Hepatocyte (in vitro differentiated cells): ENCODE measurements around the gene HYAL2. TPM values are rescaled to one million over a fixed set of nuclear protein-coding genes. Genes with fewer than 3 reads are reported as not detected.

Experiments
- DNase-seq: peaks from one replicate; pipeline ENCODE4 v3.0.0-alpha.2; 2016; ENCODE audit warnings: low spot score
- H2AFZ ChIP-seq: fragments of 200-600 bp; sonication (generic); 2 replicates; pipeline ENCODE4 v1.6.0; 2016; ENCODE audit warnings: antibody characterized with exemption, mild to moderate bottlenecking
- H3K27ac ChIP-seq: fragments of 200-600 bp; sonication (generic); 2 replicates; pipeline ENCODE4 v1.5.1; 2016; ENCODE audit warnings: mild to moderate bottlenecking
- H3K27me3 ChIP-seq: fragments of 200-600 bp; sonication (generic); 2 replicates; pipeline ENCODE4 v1.6.1; 2016
- H3K36me3 ChIP-seq: fragments of 200-600 bp; sonication (generic); replicated peaks from 2 replicates; pipeline ENCODE4 v1.5.1; 2016; ENCODE audit warnings: low read depth; ENCODE audit not compliant: insufficient read depth
- H3K4me1 ChIP-seq: fragments of 200-600 bp; sonication (generic); 2 replicates; pipeline ENCODE4 v1.5.1; 2016; ENCODE audit warnings: mild to moderate bottlenecking, moderate library complexity; ENCODE audit not compliant: insufficient read depth
- H3K4me2 ChIP-seq: fragments of 200-600 bp; sonication (generic); 2 replicates; pipeline ENCODE4 v1.6.0; 2016
- H3K4me3 ChIP-seq: fragments of 200-600 bp; sonication (generic); 2 replicates; pipeline ENCODE4 v1.5.1; 2016; ENCODE audit warnings: mild to moderate bottlenecking
- H3K79me2 ChIP-seq: fragments of 200-600 bp; sonication (generic); 2 replicates; pipeline ENCODE4 v1.6.0; 2017; ENCODE audit warnings: mild to moderate bottlenecking
- H3K9me2 ChIP-seq: fragments of 200-600 bp; sonication (generic); replicated peaks from 2 replicates; pipeline ENCODE4 v1.6.0; 2017; ENCODE audit warnings: mild to moderate bottlenecking; ENCODE audit not compliant: insufficient read depth
- H3K9me3 ChIP-seq: fragments of 200-600 bp; sonication (generic); 2 replicates; pipeline ENCODE4 v1.5.1; 2016; ENCODE audit warnings: low read depth, mild to moderate bottlenecking
- H4K20me1 ChIP-seq: fragments of 200-600 bp; sonication (generic); 2 replicates; pipeline ENCODE4 v1.6.0; 2016; ENCODE audit warnings: mild to moderate bottlenecking; ENCODE audit not compliant: insufficient read depth, poor library complexity, severe bottlenecking
- CTCF ChIP-seq: fragments of 200-600 bp; sonication (generic); IDR thresholded peaks from 2 replicates; pipeline ENCODE4 v1.5.1; 2016; ENCODE audit warnings: antibody characterized with exemption, mild to moderate bottlenecking; ENCODE audit not compliant: poor library complexity
- EZH2 ChIP-seq: fragments of 200-600 bp; sonication (generic); IDR thresholded peaks from 2 replicates; pipeline ENCODE4 v1.6.1; 2016; ENCODE audit warnings: antibody characterized with exemption, mild to moderate bottlenecking, borderline replicate concordance
- EZH2phosphoT487 ChIP-seq: fragments of 200-600 bp; sonication (generic); IDR thresholded peaks from one replicate; pipeline ENCODE4 v1.6.1; 2018; ENCODE audit warnings: antibody characterized with exemption, mild to moderate bottlenecking, low read depth, moderate library complexity; ENCODE audit not compliant: unreplicated experiment, severe bottlenecking
- WGBS: methylation state at CpG from one replicate; pipeline ENCODE4 v1.1.6; 2016; ENCODE audit warnings: low lambda C conversion rate; ENCODE audit errors: missing lambda C conversion rate; 5-methylcytosine and 5-hydroxymethylcytosine counted together
- polyA plus RNA-seq: library from polyadenylated mRNA; unstranded; fragments of >200 nt; fragmentation: Nextera tagmentation; extraction: Ambion mirVana; gene quantifications from 2 replicates; pipeline ENCODE4 v1.2.1, GENCODE V29; 2016
- total RNA-seq: library from RNA; depleted of rRNA; stranded (reverse); fragments of >200 nt; gene quantifications from 2 replicates; pipeline ENCODE4 v1.2.3, GENCODE V29; 2014

The HYAL2 gene
- total and polyA plus RNA-seq, 2 experiments from 2014 or later, result 75.4 to 125 TPM

DNA sequence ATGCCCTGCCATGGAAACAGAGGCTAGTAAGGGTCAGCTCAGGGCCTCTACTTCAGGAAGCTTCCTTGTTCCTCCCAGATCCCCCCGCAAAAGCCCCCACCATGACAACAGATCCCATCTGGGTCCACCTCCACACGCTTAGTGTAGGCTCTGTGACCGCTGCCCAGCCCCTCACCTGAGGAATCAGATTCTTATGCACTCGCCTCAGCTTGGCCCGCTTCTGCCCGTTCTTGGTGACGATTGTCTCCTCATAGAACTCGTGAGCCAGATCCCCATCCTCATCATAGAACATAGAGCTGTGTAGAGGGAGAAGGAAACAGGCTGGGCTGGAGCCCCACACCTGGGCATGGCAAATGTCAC is 3.6 kb upstream of the HYAL2 start:
- no peak overlapping the region for H2AFZ ChIP-seq
- no peaks in the 10 kb centered on the region for H3K9me2 ChIP-seq
- no peaks in the 10 kb centered on the region for H3K36me3 ChIP-seq
- no peak overlapping the region for H3K27ac ChIP-seq
- H3K27me3 ChIP-seq, result no peaks in the 10 kb centered on the region
- no peak for DNase-seq
- peaks cover 20% of the 10 kb centered on the region for H3K79me2 ChIP-seq
- H3K4me3 ChIP-seq, result no peak overlapping the region
- 95% methylated on average over 8 of the region's 8 CpGs for WGBS
- no peak overlapping the region for H3K4me2 ChIP-seq
- no peak for TF ChIP-seq CTCF
- TF ChIP-seq EZH2phosphoT487, result no peak
- no peak for TF ChIP-seq EZH2
- peaks cover 2% of the 10 kb centered on the region for H4K20me1 ChIP-seq
- no peaks in the 10 kb centered on the region for H3K9me3 ChIP-seq
- peaks cover 24% of the 10 kb centered on the region for H3K4me1 ChIP-seq

DNA sequence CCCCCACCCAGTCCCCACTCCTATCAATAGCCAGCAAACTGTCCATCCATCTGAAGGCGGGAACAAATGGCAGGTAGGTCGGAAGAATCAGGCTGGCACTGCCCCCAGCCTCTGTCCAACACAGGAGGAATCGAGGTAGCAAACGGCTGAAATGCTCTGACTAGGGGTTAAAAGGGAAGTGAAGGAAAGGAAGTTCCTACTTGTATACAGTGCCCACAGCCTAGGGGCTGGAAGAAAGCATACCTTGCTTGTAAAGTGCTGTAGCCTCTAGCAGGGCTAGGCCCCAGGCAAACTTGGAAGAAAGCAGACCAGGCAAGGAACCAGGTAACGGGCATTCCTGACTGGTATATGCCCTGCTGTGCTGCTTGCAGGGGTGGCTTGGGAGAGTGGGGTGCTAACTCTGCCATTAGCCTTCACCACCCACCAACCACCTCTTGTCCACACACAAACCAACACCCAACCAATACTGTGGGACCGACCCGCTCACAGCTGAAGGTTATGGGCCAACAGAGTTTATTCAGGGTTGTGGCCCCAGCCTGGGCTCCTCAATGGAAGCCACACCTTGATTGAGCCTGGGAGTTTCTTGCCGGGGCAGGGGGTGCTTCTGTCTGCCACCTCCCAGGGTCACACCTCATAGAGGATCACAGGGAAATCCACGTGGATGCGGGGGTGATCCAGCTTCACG is 3.1 kb upstream of the HYAL2 start:
- Histone ChIP-seq H3K9me2 (no peaks in the 10 kb centered on the region), H3K4me3 (no peak overlapping the region), H3K4me2 (no peak overlapping the region), H3K27ac (no peak overlapping the region), H3K79me2 (peaks cover 22% of the 10 kb centered on the region), H3K27me3 (no peaks in the 10 kb centered on the region), H3K36me3 (no peaks in the 10 kb centered on the region), H4K20me1 (peaks cover 2% of the 10 kb centered on the region), H3K4me1 (peaks cover 24% of the 10 kb centered on the region), H3K9me3 (no peaks in the 10 kb centered on the region), H2AFZ (no peak overlapping the region)
- WGBS, result 96% methylated on average over 11 of the region's 11 CpGs
- no peak for TF ChIP-seq EZH2
- TF ChIP-seq EZH2phosphoT487, result no peak
- no peak for TF ChIP-seq CTCF
- DNase-seq, result no peak

- Histone ChIP-seq H3K27me3 (no peaks in the 10 kb centered on the region), H4K20me1 (peaks cover 2% of the 10 kb centered on the region), H3K4me1 (peaks cover 27% of the 10 kb centered on the region), H3K4me3 (no peak overlapping the region), H2AFZ (no peak overlapping the region), H3K27ac (no peak overlapping the region), H3K9me3 (no peaks in the 10 kb centered on the region), H3K79me2 (peaks cover 27% of the 10 kb centered on the region), H3K9me2 (no peaks in the 10 kb centered on the region), H3K36me3 (no peaks in the 10 kb centered on the region), H3K4me2 (no peak overlapping the region)
- DNase-seq, result no peak
- TF ChIP-seq EZH2phosphoT487 (no peak), EZH2 (no peak), CTCF (no peak)
- 94% methylated on average over 2 of the region's 2 CpGs for WGBS
Observed at GRCh38 chr3:50325113-50325480, 2.6 kb upstream of the HYAL2 start.
